Hindlimb muscle (tissue), 1 donor: ENCODE data around the gene SAMD10. TPM values are rescaled to one million over a fixed set of nuclear protein-coding genes. Genes with fewer than 3 reads are reported as not detected.

ENCODE experiments used
- DNase-seq: peaks from one replicate; pipeline ENCODE4 v3.0.0-alpha.2; 2013
- polyA plus RNA-seq: library from polyadenylated mRNA; unstranded; fragments of 120-200 nt; gene quantifications from one replicate; pipeline ENCODE4 v1.2.1, GENCODE V29; 2013; ENCODE audit not compliant: insufficient read length

Gene SAMD10
- polyA plus RNA-seq, 1 donor, result 4.4 TPM

DNA sequence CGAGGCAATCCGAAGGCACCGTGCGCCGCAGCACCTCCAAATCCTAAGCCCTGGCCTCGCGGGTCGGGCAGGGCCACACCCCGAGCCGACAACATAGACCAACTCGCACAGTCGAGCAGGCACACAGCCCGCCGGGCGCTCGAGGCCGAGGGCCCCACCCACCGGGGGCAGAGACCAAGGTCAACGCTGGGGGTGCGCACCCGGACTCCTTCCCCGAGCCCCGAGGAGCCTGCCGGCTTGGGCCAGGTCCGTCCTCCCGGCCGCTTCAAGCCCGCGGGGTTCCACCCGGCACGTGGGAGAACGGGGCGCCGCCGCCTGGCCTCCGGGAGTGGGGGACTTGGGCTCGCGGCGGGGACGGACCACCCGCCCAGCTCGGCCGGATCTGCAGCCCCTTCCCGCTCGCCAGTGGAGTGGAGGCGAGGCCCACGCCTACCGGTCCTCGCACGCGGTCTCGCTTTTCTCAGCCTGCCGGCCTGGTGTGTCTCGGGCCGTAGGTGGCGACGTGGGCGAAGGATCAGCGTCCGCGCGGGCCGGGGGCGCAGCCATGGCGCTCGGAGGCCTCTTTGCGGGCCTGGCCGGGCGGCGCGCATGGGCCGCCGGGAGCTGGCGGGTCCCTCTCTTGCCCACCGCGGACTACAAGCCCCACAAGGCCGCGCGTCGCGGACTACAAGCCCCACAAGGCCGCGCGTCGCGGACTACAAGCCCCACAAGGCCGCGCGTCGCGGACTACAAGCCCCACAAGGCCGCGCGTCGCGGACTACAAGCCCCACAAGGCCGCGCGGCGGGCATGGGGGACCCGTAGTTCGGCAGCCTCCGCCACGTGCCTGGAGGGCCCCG is 23.4 kb downstream of the SAMD10 start, which contains the start of gene UCKL1:
TSS of gene UCKL1 (minus strand) at position 590 of the 837 bp plus-strand sequence. CDS start at position 546, 44 bp downstream.
- peak; percentile 93 for DNase-seq

DNA sequence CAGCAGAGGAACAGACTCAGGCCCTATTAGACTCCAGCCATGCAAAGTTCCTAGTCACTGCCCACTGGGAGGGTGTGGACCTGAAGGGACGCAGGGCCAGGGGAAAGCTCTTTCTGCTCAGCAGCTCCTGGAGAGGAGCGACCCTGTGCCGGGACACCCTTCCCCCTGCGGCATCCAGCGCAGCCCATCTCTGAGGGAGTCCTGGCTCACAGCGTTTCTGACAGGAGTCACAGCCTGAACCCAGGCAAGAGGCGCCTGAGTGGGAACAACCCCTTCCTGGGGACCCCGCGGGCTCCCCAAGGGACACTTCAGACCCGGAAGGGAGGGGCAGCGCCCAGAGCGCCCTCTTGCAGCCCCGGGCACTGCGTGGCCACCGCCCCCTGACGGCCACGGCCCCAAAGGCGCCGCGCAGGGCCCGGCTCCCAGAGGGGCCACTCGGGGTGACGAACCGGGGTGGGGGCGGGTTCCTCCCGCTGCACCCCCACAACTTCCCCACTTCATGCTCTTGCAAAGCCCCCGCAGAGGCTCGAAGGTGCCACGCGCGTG is 24.1 kb downstream of the SAMD10 start:
- DNase-seq, result no peak

GRCh38 chr20:63953764-63954429 is 25.5 kb downstream of the SAMD10 start:
- no peak for DNase-seq

DNA sequence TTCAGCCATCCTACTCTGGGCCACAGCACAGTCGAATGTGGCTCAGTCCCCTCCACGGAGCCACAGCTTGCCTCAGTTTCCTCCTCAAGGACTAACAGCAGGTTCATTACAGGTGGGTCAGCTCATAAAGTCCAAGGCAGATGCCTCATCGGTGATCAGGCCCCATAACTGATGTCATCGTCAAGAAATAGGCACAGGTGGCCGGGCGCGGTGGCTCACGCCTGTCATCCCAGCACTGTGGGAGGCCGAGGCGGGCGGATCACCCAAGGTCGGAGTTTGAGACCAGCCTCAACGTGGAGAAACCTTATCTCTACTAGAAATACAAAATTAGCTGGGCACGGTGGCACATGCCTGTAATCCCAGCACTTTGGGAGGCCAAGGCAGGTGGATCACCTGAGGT is 26.7 kb downstream of the SAMD10 start:
- DNase-seq, result no peak

- DNase-seq, result no peak
Measured at GRCh38 chr20:63952210-63952535, 27.3 kb downstream of the SAMD10 start.

DNA sequence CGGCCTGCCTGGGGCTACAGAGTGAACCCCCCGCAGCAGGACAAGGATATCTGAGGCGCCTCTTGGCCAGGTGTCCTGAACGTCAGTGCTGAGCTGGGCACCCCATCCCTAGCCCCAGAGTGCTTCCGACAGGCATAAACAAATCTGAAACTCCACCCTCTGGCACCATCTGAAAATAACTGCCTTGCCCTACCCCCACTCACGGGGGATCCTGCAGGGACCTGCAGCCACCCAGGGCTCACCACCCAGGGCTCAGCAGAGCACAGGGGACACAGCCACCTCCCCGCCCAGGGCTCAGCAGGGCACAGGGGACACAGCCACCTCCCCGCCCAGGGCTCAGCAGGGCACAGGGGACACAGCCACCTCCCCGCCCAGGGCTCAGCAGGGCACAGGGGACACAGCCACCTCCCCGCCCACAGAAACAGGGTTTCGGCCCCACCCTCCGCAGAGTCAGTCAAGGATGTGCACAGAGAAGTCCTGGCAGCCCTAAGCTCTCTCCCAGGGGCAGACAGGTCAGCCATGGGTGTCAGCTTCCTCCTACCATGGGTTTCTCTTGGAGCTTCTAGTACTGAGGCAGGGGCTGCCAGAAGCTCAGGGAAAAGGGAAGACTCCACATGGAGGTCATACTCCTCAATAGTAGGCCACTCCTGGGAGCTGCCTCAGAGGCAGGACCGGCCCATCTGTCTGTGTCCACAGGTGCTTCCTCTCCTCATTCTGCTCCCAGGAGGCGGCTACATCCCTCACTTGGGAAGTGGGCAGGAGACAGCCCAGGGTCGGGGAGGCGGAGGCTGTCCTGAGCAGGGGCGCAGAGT is 27.8 kb downstream of the SAMD10 start:
- DNase-seq, result no peak

DNA sequence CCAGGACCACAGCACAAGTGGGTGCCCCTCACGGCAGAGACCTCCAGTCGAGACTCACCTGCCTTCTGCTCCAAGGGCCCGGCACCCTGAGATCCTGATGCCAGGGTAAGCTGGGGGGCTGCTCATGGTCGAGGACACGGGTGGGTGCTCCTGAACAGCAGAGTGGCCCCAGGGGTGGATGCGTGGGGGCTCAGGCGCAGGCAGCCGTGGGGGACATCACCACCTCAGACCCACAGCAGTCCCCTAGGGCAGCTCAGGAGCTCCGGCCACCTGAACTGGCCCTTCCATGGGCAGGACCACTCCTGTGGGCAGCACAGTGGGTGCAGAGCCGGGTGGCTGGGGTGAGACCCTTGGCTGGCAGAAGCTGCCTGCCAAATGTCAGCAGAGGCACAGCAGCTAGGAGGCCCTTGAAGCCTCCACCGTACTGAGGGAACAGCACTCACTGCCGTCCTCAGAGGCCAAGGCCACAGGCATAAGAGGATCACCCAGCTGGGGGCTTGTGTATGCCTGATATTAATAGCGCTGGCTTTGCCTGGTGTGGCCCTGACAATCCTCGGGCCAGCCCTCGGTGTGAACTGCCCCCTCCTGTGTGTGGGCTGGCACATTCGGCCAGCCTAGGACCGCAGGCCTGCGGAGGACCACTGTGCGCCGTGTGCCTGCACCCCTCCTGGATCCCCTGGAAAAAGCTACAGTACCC is 28.6 kb downstream of the SAMD10 start:
- no peak for DNase-seq

DNA sequence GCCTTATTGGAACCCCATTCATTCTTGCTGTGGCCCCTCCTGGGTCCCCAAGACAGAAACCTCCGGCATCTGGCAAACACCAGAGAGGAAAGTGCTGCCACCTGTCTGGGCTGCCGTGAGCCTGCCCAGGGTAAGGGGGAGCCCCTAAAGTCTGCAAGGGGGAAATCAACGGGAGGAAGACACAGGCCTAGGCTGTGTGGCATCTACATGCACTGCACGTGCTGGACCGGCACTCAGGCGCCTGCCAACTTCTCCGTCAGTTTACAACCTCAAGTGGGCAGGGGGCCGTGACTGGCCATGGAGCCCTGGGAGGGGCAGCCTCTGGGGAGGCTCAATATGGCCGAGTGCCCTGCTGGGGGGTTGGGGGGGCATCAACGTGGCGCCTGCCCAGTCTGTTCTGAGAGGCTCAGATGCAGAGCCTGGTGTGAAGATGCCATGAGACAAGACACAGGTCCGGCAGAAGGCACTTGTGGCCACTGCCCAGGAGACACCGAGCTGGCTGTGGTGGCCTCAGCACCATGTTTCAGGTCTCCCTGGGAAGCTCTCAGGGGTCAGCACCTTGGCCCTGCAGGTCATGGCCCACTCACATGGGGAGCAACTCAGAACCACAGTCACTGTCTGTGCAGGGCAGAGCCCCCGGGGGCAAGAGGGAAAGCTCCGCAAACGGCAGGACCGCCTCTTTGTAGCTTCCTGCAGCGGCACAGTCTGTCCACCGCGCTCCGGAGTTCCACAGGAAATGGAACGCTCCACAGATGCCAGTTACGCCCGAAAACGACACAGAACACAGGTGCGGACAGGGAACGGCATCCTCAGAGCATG is 31.6 kb downstream of the SAMD10 start:
- no peak for DNase-seq

DNA sequence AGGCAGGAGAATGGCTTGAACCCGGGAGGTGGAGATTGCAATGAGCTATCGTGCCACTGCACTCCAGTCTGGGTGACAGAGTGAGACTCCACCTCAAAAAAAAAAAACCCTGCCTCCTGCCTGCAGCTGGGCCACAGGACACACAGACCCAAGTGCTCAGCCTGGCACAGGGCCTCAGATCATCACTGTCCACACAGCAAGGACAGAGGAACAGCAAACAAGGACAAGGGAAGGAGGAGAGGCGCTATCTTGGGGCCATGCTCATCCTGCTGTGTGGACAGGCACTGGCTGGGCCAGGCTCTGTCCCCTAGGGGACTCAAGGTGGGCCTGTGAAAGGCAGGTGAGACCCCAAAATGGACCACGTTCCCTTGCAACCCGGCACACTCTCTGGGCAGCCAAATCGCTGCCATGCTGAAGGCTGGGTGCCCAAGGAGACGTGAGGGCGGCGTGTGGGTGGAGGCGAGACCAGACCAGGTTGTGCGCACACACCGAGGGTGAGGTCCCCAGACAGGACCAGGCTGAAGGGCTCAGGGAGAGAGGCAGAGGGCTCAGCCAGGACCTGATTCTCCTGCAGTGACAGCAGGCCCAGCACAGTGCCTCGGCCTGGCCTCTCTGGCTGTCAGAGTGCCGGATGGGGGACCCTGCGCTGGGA is 32.3 kb downstream of the SAMD10 start:
- DNase-seq, result no peak

GRCh38 chr20:63945921-63946920 is 33.2 kb downstream of the SAMD10 start:
- DNase-seq, result no peak

GRCh38 chr20:63945031-63945658 is 34.3 kb downstream of the SAMD10 start:
- no peak for DNase-seq

DNA sequence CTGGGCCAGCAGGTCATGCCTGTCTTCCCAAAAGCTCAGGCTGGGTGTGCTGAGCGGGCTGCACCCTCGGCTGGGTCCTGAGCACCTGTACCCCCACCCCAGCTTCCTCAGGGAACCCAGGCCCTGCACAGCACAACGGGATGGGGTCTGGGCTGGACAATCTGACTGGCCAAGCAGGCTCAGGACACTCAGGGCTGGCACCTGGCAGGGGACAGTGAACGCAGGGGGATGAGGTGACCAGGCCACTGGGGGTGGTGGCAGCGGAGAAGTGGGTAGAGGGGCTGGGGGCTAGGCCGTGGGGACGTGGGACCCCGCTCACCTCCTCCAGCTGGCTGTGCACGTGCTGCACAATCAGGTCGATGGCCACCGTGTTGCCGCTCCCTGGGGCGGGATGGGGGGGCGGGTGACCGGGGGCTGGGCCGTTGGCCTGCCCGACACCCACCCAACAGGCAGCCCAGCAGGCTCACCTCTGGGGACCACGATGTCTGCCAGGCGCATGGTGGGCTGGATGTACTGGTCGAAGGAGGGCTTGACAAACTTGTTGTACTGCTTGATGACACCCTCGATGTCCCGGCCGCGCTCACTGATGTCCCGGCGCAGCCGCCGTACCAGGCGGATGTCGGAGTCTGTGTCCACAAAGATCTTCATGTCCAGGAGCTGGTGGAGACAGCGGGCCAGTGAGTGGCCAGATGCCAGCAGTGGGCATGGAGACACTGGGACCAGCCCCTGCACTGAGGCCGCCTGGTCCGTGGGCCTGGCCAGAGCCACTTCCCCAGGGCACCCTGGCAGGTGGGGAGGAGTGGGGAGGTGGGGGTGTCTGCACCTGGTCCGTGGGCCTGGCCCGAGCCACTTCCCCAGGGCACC is 35.1 kb downstream of the SAMD10 start:
- no peak for DNase-seq

DNA sequence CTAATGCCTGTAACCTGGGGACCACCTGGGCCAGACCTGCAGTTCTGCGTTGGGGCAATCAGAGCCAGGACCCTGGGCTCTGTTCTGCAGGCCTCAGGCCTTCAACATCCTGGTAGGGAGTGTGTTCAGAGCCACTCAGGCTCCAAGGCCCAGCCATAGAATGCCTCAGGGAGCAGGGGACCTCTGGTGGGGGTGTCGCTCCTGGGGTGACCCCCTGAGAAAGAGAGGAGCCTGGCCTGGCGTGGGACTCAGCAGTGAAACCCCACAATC is 35.7 kb downstream of the SAMD10 start:
- DNase-seq, result no peak

- DNase-seq, result no peak
Measured at GRCh38 chr20:63942969-63943807, 36.3 kb downstream of the SAMD10 start.

DNA sequence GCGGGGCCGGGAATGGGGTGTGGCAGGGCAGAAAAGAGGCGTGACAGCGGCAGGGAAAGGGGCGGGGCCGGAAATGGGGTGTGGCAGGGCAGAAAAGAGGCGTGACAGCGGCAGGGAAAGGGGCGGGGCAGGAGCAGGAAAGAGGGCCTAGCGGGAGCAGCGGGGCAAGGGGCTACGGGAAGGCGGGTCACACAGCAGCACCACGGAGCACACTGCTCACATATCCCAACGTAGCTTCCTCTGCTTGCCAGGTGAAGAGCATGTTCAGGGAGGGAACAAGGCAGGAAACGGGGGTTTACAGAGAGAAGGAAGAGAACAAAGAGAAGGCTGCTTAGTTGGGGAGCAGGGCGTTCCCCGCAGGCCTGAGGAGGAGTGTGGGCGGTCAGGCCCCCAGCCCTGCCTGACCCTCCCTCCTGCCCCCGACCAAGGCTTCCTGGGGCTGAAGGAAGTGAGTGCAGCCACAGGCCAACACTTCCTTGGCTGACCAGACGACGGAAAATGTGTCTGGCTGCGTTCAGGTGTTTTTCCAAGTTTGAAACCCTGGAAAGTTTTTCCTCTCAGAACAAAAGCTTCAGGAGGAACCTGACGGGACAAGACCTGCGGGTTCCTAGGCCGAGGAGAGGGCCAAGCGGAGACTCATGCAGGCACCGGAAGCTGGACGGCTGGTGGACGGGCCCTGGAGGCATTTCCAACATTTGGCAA is 37.0 kb downstream of the SAMD10 start:
- DNase-seq, result peak; percentile 74

DNA sequence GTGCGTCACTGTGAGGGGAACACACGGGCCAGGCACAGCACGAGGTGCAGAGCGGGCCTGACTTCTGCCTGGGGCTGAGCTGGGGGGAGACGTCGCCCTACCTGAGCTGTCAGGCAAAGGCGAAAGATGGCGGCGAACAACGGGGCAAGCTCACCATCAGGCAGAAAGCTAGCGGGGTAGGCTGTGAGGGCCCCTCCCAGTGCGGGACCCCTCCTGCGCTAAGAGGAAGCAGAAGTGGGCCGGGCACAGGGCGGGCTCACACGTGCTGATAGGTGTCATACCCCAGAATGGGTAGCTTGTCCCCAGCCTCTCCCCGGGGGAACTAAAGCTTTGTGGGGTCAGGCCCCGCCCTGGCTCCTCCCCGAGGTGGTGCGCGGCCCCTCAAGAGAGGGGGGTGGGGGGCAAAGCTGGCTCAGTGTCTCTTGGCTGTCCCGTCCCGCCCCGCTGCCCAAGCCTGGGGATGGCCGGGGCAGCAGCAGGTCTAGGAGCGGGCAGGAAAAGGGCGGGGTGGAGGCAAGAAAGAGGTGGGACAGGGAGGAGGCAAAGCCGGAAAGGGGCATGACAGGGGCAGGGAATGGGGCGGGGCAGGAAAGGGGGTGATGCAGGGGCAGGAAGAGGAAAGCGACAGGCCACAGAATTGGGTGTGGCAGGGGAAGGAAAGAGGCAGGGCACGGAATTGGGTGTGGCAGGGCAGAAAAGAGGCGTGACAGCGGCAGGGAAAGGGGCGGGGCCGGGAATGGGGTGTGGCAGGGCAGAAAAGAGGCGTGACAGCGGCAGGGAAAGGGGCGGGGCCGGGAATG is 38.0 kb downstream of the SAMD10 start:
- no peak for DNase-seq
